Skin epidermis (tissue), 12 donors: ENCODE measurements around the gene TRRAP.

Source experiments
- H3K27ac ChIP-seq, 21 experiments: fragments of 200-600 bp; sonication (generic) in 11 of 21; one replicate each; pipeline ENCODE4 v1.5.0; 2020; ENCODE audit warnings: mild to moderate bottlenecking in 3 of 21, inconsistent platforms in 2 of 21, moderate library complexity in 2 of 21
- H3K4me3 ChIP-seq, 7 experiments: fragments of 200-600 bp; sonication (generic) in 2 of 7; one replicate each; pipeline ENCODE4 v1.5.0; 2020; ENCODE audit warnings: inconsistent platforms in 2 of 7, mild to moderate bottlenecking in 2 of 7, moderate library complexity in 1 of 7

The TRRAP gene

DNA sequence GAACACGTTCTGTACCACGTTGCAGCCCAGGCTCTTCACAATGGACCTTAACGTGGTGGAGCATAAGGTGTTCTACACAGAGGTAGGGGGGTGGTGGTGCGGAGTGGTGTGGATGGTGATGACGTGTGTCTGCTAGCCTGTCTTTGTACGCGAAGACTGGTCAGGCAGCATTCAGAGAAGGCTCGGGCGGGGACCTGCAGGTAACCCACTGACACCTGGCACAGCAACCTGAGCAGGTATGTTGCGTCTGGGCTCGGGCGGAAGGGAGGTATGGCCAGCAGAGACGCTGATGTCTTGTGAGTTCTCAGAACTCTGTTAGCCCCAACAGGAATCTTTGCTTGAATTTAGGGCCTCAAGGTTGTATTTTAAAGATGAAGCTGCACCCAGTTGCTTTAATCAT lies 55.0 kb downstream of the TRRAP start:
- no peak overlapping the region for H3K4me3 ChIP-seq
- no peak overlapping the region for H3K27ac ChIP-seq

DNA sequence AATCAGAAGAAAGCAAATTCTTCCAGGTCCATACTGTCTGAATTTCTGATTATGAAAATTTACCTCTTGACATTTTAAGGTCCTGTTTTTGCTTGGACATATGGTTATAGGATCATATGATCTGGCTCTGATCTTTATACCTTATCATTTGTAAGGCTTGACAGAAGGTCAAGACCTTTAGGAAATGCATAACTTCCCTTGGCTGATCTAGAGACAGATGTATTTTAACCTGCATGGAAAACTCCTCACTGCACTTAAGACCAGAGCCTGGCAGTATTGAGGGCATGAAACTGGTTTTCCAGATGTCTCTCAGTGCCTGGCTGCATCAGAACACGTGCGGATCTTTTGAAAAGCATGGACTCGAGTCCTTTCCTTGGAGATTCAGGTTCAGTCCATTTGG lies 55.9 kb downstream of the TRRAP start:
- Histone ChIP-seq H3K27ac (no peak overlapping the region), H3K4me3 (no peak overlapping the region)

DNA sequence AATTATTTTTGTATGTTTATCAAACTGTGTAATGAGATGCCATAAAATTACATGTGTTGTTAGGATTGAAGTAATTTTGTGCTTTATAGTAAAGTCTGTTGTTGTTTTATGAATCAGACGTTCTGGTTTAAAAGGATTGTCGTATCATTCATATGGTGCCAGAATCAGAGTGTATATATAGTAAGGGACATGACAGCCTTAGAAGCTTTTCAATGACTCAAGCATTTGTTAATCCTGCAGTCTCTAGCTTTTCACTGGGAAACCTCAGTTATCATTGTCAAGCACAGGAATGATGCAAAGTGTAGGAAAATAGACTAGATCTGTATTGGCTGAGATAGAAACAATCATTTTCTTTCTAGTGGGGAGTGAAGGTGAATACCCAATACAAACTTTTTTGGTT lies 57.5 kb downstream of the TRRAP start:
- H3K4me3 ChIP-seq = no peak overlapping the region
- H3K27ac ChIP-seq = no peak overlapping the region

DNA sequence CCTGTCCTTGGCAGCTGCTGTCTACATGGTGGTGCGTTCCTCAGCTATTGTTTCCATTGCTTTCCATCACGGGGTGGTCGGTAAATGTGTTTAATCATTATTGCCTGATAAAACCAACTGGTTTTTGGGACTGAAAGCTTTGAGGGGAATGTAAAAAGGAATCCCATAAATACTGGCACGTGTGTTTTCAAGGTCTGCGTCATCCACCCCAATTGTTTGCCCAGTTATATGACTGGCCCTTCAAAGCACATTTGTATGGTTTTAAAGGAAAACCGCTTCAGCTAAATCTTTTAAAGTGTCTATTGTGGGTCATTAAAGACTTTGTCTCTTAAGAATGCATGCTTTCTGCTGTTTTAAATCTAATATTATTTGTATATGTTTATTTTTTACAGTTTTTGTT lies 65.0 kb downstream of the TRRAP start:
- peak overlapping the region in 1 of 21 experiments; percentile 31 for H3K27ac ChIP-seq
- no peak overlapping the region for H3K4me3 ChIP-seq

DNA sequence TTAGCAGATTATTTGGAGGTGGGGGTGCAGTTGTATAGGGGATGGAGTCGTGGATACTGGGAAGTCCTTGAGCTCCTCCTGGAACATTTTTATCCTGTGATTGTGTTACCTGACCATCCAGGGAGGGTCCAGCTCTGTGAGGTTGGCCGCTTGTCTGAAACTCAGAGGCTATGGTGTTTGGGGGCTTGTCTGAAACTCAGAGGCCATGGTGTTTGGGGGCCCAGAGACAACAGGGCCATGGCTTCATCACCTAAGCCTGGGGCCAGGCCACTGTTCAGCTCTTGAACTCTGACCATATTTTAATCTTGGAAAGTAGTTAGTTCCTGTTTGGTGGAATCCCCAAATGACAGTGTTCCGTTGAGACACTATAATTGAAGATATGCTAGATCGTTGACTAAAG lies 66.1 kb downstream of the TRRAP start:
- Histone ChIP-seq H3K27ac (peak overlapping the region in 1 of 21 experiments; percentile 14), H3K4me3 (no peak overlapping the region)

DNA sequence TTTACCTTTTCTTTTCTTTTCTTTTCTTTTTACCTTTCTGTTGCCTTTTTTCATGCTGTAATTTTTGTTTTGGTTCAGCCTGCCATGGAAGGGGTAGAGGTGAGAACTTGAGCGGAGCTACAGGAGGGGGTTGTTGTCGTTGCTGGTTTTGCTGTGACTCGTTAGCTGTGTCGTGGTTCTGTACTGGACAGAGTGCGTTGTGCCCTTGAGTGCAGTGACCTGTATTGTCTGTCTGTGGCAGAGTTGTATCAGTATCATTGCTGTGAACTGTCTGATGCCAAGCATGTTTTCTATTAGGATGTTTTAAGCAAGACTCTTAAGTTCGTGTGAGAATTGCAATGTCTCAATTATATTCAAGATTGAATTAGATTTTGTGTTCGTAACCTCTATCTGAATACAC lies 67.5 kb downstream of the TRRAP start:
- Histone ChIP-seq H3K4me3 (no peak overlapping the region), H3K27ac (no peak overlapping the region)

DNA sequence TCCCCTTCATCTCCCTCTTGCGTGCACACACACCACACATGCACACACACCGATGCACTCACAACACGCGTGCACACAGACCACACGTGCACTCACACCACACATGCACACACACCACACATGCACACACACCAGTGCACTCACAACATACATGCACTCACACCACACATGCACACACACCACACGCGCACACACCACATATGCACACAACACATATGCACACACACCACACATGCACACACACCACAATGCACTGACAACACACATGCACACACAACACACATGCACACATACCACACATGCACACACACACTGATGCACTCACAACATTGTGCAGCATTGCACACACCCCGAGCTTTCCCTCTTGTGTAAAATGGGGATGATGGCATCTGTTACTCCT lies 68.1 kb downstream of the TRRAP start:
- H3K27ac ChIP-seq = no peak overlapping the region
- no peak overlapping the region for H3K4me3 ChIP-seq

DNA sequence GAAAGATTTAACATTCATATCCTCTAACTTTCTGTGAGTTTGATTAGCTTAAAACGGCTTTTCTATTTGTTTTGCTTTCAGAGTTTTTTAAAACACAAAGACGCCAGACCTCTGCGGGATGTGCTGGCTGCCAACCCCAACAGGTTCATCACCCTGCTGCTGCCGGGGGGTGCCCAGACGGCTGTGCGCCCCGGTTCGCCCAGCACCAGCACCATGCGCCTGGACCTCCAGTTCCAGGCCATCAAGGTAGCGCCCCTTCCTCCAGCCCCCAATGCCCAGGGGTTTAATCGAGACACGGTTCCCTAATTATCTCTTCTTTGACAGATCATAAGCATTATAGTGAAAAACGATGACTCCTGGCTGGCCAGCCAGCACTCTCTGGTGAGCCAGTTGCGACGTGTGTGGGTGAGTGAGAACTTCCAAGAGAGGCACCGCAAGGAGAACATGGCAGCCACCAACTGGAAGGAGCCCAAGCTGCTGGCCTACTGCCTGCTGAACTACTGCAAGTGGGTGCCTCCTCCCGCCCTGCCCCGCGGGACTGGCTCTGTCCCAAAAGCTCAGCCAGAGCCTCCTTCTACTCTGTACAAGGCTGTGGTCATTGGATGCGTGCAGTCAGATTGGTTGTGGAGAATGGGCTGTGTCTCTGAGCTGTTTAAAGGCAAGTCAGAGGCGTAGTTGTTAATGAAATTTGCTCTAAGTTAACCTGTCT lies 71.2 kb downstream of the TRRAP start:
- Histone ChIP-seq H3K4me3 (no peak overlapping the region), H3K27ac (no peak overlapping the region)

DNA sequence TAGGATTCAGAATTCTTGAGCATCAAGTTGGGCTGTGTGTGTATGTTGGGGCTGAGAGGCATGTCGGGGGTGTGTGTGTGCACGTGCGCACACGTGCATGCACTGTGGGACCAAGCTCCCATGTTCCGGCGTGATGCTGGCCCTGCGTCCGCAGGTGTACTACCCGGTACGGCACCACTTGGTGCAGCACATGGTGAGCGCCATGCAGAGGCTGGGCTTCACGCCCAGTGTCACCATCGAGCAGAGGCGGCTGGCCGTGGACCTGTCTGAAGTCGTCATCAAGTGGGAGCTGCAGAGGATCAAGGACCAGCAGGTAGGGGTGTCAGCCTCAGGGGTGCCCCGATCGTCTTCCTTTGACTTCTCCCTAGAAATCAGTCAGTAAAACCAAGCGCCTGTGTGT lies 77.7 kb downstream of the TRRAP start:
- Histone ChIP-seq H3K4me3 (no peak overlapping the region), H3K27ac (peak overlapping the region in 1 of 21 experiments; percentile 25)

DNA sequence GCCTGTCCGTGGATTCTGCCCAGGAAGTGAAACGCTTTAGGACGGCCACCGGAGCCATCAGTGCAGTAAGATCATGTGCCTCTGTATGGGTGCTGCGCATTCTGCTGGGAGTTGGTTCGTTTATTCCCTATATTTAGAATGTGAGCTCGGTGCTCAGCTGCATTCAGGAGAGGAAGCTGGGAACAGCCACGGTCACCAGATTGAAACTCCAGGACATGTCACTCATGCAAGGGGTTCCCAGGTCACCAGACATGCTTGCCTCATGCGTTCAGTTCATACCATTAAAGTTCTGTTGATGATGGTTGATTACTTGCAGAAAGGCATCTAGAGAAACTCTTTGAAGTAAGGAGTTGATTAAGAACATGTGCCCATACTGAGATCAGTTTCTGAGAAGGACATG lies 78.1 kb downstream of the TRRAP start:
- peak overlapping the region in 4 of 21 experiments; percentile 9 to 40 (median 28) for H3K27ac ChIP-seq
- H3K4me3 ChIP-seq = no peak overlapping the region

DNA sequence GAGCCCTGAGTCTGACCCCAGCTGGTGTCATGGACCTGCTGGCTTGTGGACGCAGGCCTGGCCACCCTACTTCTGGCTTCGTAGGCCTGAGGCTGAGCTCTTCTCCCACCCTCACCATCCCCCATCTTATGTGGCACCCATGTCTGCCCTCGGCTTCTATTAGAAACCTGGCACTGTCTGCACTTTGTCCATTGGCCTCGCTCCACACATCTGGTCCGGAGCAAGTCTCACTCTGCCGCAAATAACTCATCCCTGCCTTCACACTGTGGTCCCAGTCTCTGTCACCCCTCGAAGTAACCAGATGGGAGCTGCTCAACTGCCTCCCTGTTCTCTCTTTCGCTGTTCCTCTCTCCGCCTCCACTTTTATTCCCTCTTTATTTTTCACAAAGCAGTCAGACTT lies 78.6 kb downstream of the TRRAP start:
- Histone ChIP-seq H3K4me3 (no peak overlapping the region), H3K27ac (peak overlapping the region in 4 of 21 experiments; percentile 18 to 50 (median 36))

DNA sequence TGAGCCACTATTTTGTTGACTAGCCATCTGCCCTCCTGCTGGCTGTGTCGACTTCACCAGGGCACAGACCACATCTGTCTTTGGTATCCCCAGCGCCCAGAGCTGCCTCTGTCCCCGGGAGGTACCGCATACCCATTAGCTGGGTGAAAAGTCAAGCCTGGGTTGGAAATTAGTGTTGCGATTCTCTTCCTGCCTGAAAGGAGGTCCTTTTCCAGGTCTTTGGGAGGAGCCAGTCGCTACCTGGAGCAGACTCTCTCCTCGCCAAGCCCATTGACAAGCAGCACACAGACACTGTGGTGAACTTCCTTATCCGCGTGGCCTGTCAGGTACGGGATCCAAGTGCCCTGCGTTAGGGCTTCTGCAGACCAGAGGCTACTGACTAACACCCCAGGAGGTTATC lies 79.4 kb downstream of the TRRAP start:
- H3K27ac ChIP-seq = peak overlapping the region in 4 of 21 experiments; percentile 18 to 50 (median 33)

DNA sequence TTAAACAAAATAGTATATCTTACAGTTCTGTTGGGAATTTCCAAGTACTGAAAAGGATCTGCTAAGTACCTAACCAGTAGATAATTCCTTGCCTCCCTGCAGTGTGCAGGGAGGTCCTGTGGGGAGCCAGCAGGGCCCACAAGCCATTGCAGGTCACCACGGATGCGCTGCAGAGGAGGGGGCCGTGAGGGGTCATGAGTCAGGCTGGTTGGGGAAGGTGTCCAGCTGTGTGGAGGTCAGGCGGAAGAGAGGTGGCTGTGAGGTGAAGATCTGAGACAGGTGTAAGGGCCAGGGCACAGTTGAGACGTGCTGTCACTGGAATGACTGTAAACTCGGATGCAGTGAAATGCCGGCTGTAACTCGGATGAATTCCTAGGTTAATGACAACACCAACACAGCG lies 80.6 kb downstream of the TRRAP start:
- Histone ChIP-seq H3K4me3 (no peak overlapping the region), H3K27ac (no peak overlapping the region)

More for the DNA sequence above, 79.4 kb downstream of the TRRAP start:
- no peak overlapping the region for H3K4me3 ChIP-seq

DNA sequence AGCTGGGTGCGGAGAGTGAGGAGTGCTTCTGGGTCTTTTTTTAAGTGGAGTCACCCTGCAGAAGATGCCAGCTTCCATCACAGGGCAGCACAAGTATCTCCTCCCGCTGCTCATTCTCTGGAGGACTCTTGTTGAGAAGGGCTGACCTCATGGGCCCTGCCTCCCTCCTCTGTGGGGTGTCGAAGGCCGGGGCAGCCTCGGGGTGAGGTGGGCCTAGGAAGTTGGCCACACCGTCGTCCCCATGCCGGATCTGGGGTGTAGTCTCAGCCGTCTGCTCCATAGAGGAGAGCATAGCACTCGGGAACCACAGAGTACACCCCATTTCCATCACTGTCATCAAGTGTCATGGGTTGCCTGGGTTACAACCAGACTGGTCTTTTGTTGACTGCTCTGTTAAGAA lies 85.0 kb downstream of the TRRAP start:
- Histone ChIP-seq H3K27ac (no peak overlapping the region), H3K4me3 (no peak overlapping the region)

DNA sequence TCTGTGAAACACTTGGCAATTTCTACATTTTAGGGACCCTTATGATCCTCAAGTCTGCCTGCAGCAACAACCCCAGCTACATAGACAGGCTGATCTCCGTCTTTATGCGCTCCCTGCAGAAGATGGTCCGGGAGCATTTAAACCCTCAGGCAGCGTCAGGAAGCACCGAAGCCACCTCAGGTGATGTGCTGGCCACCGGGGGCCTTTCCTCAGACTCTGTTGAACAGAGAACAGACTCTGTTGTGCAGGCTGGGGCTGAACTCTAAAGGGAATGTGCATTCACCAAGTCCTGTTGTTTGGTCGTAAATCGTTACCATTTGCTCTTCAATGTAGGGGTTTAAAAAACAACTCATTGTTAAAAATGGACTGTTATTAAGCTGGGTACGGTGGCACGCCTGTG lies 86.3 kb downstream of the TRRAP start:
- H3K4me3 ChIP-seq = no peak overlapping the region
- H3K27ac ChIP-seq = no peak overlapping the region

DNA sequence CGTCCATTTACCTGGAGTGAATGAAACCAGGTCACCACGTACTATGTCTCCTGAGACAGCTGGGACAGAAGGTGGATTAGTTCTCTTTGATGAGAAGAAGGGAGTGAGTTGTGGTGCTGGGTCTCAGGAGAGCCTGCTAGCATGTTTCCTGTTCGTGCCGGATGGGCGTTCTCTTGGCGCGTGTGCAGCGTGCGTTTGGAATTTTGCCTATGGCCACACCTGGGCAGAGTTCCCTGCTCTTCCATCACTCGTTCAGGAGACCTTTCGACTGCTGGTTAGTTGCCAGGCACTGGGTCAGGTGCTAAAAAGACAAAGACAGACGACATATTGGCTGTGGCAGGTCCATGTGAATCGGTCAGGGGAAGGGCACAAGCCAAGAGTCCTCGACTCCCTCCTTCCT lies 90.3 kb downstream of the TRRAP start:
- H3K4me3 ChIP-seq = no peak overlapping the region
- no peak overlapping the region for H3K27ac ChIP-seq

DNA sequence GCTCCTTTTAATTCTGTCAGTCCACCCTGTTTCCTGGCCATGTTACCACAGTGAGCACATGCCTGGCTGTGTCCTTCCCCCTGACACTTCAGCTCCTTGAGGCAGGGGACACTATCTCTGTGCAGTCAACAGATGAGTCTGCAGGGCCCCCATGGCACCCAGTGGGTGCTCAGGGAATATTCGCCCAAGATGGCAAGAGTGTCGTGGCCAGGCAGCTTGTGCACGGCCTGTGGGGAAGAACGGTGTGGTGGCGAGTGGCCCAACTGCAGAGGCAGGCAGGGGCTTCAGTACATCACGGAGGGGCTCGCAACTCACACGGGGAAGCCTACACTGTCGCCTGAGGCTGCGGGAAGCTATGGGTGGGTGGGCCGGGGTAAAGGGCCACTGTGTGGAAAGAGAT lies 91.1 kb downstream of the TRRAP start:
- Histone ChIP-seq H3K4me3 (no peak overlapping the region), H3K27ac (no peak overlapping the region)

DNA sequence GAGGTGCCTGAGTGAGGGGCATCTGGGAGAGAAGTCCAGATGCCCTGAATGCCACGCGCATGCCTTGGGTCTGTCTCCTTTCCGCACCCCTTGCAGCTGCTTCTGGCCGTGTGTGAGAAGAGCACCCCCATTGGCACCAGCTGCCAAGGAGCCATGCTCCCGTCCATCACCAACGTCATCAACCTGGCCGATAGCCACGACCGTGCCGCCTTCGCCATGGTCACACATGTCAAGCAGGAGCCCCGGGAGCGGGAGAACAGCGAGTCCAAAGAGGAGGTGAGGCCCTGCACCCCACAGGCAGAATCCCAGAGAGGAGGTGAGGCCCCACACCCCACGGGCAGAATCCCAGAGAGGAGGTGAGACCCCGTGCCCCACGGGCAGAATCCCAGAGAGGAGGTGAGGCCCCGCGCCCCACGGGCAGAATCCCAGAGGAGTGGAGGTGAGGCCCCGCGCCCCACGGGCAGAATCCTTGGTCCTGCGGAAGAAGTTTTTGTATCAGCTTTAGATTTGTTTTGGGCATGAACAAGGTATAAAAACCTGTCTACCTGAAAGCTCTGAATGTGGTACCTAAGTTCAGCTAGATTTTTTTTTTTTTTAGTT lies 91.8 kb downstream of the TRRAP start:
- no peak overlapping the region for H3K27ac ChIP-seq
- H3K4me3 ChIP-seq = no peak overlapping the region

DNA sequence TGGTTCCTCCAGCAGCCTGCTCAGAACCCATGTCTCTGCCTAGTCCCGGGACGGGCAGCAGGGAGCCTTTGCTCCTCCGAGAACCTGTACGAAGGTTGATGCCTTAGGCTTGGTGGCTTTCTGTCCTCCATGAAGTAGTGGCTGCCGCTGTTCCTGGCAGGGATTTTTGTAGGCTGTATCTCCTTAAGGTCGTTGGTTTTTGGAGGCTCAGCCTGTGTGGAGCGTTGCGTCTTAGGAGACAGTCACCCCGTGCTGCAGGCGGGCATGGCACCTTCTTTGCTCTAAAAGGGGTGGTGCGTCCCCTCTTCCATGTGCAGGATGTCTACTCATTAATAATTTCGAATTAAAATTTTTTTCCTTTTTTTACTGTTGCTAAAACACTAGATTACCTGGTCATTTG lies 92.5 kb downstream of the TRRAP start:
- Histone ChIP-seq H3K27ac (no peak overlapping the region), H3K4me3 (no peak overlapping the region)

DNA sequence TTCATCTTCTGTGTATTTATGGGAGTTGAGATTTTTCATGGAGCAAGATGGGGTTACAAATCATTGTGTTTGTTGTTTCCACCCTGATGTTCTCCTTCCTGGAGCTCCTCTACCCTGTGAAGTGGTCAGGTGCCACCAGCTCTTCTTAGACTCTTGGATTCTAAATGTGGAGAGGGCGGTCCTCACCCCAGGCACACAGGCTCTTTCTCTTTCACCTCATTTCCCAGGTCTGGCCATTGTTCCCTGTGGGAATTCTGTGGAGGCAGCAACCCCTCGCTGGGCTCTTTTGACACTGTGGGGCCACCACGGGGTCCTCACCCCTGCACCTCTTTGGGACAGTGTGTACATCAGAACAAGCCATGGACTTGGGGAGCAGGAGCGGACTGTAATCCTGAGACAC lies 95.9 kb downstream of the TRRAP start:
- Histone ChIP-seq H3K4me3 (no peak overlapping the region), H3K27ac (no peak overlapping the region)

DNA sequence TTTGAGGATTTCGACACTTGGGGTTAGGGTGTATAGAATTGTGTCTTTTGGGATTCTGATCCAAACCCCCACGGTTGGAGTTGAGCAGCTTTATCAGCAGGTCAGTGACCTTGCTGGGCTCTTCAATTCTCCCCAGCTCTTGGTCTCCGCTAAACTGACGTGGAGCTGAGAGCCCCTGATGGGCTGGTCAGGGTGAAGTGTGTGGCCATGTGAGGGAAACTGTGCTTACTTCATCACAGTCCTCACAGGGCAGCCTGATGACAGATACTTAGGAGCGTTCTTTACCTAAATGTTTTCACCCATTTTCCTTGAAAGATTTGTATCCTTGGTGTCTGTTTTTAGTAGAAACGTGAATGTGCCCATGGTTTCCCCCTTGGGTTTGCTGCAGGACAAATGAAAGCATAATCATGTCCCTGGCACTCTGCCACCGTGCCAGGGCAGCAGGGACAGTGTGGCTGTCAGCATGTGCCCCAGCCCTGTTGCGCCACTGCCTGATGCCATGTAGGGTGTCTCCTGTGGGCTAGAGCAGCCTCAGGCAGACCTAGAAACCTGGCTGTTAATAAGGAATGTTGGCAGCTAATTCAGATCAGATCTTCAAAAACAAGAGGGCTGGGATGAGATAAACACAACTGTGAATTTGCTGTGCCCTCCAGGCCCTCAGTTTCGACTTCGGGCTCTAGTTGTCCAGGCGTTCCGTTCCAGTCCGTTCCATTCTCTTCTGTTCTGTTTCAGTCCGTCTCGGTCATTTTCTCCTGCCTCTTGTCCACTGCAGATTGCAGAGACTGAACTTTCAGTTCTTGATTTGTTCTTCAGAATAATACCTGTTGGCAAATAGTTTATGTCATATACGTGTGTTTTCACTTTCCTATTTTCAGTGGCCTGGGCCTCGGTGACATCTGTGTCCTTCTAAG lies 96.8 kb downstream of the TRRAP start:
- Histone ChIP-seq H3K27ac (no peak overlapping the region), H3K4me3 (no peak overlapping the region)
